ENCODE results near the gene MATR3. TPM values are rescaled to one million over a fixed set of nuclear protein-coding genes. Genes with fewer than 3 reads are reported as not detected.

The MATR3 gene
- polyA plus RNA-seq, 3 donors, result 576 to 652 (median 629) TPM

GRCh38 chr5:139379626-139380449 is 86.3 kb downstream of the MATR3 start:
- DNase-seq, result no peak

Other genes starting within 250 kb of the MATR3 start
- 10 to 100 TPM; 40.3 to 52.1 (median 43.5) TPM for gene SIL1, start 95.4 kb upstream of the MATR3 start, polyA plus RNA-seq (ENCODE audit: insufficient read length in 3 of 3)
- gene PAIP2, start 48.1 kb downstream of the MATR3 start, polyA plus RNA-seq (ENCODE audit: insufficient read length in 3 of 3), result 100 to 1,000 TPM; 152 to 163 (median 163) TPM
- 10 to 100 TPM; 15.0 to 22.0 (median 18.0) TPM for gene SLC23A1, start 89.6 kb downstream of the MATR3 start, polyA plus RNA-seq (ENCODE audit: insufficient read length in 3 of 3)
- gene MZB1, start 96.2 kb downstream of the MATR3 start, polyA plus RNA-seq (ENCODE audit: insufficient read length in 3 of 3), result 1 to 10 TPM in 1 of 3 donors, under 1 TPM in 2; 0.61 to 1.1 (median 0.73) TPM
- 1 to 10 TPM; 2.8 to 4.2 (median 3.5) TPM for gene PROB1, start 101.4 kb downstream of the MATR3 start, polyA plus RNA-seq (ENCODE audit: insufficient read length in 3 of 3)
- gene SPATA24, start 110.3 kb downstream of the MATR3 start, polyA plus RNA-seq (ENCODE audit: insufficient read length in 3 of 3), result 10 to 100 TPM in 2 of 3 donors, 1 to 10 TPM in 1; 9.9 to 20.2 (median 13.6) TPM
- gene DNAJC18, start 145.8 kb downstream of the MATR3 start, polyA plus RNA-seq (ENCODE audit: insufficient read length in 3 of 3), result 10 to 100 TPM; 19.8 to 23.4 (median 22.0) TPM
- gene ECSCR, start 169.0 kb downstream of the MATR3 start, polyA plus RNA-seq (ENCODE audit: insufficient read length in 3 of 3), result 10 to 100 TPM; 21.7 to 30.4 (median 24.4) TPM
- under 1 TPM in 1 of 3 donors, not detected in 2; 0.12 TPM for gene SMIM33, start 177.3 kb downstream of the MATR3 start, polyA plus RNA-seq (ENCODE audit: insufficient read length in 3 of 3)
- gene STING1, start 189.0 kb downstream of the MATR3 start, polyA plus RNA-seq (ENCODE audit: insufficient read length in 3 of 3), result 10 to 100 TPM; 33.0 to 41.3 (median 34.1) TPM